Stimulated activated CD8-positive, alpha-beta memory T cell treated with anti-CD3 and anti-CD28 coated beads, Interleukin-7, amount 100 ng/mL, for 4 hours (primary cell): ENCODE results near the gene RAX2.
"Not testable (repeated sequence)": the region's sequence is repeated elsewhere in the genome, so short reads cannot be mapped to it uniquely, and the experiment has no call there.

Experiments
- DNase-seq, 2 donors: peaks; one replicate each; pipeline ENCODE4 v3.0.0-alpha.2; 2020; ENCODE audit warnings: low read depth in 2 of 2

Gene RAX2

DNA sequence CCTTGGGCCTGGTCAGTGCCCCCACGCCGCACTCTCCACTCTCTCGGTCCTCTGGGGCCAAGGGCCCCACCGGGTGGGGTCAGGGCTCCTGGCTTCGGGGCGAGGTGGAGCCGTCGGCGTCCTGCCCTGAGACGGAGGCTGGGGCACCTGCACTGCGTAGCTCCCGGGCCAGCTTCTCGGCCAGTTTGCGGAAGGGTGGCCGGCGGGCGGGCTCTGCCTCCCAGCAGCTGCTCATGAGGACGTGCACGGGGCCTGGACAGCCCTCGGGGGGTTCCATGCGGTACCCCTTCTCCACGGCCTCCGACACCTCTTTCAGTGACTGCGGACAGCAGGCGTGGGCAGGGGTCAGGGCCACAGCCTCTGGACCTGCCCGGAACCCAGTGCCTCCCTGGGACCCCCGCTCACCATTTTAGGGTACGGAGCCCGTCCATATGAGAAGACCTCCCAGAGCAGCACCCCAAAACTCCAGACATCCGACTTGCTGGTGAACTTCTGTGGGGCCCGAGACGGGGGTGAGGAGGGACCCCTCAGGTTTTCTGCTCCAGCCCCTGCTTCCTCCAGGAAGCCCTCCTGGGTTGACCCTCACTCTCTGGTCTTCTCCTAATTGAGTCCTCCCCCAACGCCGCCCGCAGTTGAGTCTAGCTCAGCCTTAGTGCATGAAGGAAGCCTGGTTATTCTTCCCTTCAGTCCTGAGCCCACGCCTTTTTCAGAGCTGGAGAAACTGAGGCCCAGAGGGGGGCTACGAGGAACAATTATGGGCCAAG is 6.3 kb upstream of the RAX2 start:
- no peak for DNase-seq

DNA sequence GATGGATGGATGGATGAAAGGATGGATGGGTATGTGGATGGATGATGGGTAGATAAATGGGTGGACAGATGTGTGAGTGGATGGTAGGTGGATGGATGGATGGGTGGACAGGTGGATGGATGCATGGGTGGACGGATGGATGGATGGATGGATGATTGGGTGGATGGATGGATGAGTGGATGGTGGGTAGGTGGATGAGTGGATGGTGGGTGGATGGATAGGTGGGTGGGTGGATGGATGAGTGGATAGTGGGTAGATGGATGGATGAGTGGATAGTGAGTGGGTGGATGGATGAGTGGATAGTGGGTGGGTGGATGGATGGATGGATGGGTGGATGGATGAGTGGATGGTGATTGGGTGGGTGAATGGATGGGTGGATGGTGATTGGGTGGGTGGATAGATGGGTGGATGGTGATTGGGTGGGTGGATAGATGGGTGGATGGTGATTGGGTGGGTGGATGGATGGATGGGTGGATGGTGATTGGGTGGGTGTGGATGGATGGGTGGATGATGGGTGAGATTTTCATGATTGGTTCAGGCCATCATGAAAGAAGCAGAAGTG is 4.5 kb upstream of the RAX2 start:
- DNase-seq = no peak

DNA sequence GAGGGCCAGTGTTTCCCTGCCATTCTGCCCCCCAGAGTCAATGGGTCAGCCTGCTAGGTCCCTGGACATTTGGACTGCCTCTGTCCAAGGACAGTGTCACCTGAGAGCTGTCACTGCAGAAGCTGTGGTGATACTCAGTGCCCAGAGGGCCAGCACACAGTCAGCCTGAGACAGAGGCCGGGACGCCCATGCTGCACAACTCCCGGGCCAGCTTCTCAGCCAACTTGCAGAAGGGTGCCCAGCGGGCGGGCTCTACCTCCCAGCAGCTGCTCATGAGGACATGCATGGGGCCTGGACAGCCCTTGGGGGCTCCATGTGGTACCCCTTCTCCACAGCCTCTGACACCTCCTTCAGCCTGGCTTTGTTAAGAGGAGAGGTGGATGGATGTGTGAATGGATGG is 3.8 kb upstream of the RAX2 start:
- no peak for DNase-seq

DNA sequence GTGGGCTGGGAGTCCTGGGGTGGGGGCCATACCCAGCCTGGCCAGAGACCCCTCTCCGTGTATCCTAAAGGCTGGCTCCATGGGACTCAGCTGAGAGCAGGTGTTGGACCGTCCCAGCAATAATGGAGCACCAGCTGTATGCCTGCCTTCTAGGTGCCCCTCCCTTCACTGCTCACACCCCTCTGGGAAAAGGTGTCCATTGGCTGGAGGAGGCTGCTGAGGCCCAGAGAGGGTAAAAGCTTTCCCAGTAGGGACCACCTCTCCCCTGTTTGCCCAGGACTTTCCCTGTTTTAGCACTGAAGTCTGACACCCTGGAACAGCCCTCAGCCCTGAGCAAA is 3.3 kb upstream of the RAX2 start:
- DNase-seq = no peak

DNA sequence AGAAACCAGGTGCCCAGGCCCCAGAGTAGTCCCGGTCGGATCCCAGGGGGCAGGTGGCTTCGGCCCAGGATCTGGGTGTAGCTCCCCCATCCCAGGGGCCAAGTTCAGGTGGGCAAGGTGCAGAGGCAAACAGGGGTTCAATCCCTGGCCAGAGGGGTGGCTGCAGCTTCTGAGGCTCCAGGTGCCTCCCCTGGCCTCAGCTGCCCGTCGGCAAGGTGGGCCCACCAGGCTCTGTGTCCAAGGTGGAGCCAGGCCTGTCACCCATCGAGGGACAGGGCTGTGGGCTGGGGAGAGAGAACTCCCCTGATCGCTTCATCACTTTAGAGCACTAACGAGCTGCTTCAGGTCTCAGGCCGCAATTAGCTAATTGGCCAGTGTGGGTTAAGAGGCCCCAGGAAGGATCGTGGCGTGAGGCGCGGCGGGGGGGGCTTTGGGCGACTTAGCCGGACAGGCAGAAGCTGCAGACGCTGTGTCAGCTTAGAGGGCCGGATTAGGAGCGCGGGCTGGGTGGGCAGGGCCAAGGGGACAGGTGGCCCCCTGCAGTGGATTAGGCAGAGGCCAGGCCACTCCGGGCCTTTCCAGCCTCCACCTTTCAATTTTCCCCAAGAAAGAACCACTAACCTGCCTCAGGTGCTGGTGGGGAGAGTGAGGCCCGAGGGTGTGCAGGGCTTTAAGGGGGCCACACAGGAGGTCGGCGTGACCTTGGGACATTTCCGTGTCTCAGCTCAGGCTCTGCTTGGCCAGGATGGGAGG is 2.8 kb upstream of the RAX2 start:
- no peak for DNase-seq

DNA sequence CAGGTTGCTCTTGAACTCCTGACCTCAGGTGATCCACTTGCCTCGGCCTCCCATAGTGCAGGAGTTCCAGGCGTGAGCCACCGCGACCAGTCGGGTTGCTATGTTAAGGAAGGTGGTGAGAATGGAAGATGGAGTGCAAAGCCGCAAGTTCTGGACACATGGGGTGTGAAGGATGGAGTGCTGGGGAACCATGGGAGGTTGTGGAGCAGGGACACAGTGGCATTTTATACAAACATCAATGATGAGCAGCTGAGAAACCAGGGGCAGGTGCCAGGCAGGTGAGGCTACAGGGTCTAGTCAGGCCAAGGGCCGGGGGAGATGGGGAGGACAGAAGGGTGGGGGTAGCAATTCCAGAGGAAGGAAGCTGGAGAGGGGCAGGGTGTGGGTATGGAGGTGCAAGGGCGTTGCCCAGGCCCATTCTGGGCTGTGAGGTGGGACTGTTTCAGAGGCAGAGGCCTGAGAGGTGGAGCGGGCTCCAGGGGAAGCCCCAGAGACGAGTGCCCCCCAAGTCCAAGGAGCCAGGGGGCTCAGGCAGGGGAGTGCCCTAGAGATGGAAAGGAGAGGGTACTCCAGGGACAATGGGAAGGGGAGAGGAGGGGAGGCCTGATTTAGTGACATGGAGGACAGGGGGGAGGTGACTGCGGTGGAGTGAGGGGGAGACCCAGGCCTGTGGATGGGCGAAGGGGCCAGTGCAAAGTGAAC is 1.9 kb upstream of the RAX2 start:
- DNase-seq = no peak

DNA sequence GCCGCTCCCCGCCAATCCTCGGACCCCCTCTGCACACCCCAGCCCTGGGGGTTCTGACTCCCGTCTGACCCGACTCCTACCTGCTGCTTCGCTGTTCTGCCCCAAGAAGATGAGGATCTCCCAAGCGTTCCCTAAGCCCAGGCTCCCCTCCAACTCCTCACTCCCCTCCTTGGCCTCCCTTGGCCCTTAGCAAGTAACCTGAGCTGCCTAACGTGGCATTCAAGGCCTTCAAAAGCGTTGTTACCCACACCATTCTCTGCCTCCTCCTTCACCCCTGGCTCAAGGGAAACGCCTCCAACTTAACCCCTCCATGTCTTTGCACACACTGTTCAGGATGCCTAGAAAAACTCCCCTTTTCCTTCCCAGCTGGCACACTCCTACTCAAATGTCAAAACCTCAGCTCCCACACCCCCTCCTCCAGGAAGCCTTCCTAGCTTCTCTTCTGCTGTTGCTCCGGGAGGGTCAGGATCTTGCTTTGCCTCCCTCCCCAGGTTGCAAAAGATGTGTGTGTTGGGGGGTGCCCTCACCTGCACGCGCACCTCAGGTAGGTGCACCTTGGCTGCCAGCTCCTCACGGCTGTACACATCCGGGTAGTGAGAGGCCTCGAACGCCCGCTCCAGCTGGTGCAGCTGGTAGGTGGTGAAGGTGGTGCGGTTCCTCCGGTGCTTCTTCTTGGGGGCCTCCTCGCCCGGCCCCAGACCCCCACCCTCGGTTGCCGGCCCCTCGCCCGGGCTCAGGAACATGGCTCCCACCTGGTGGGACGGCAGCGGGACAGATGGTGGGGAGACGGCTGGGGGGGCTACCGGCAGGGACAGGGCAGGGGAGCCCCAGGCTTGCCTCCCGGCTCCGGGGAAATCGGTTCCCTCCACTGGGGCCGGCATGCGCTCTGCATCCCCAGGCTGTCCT is 775 bp downstream of the RAX2 start:
- DNase-seq = no peak

DNA sequence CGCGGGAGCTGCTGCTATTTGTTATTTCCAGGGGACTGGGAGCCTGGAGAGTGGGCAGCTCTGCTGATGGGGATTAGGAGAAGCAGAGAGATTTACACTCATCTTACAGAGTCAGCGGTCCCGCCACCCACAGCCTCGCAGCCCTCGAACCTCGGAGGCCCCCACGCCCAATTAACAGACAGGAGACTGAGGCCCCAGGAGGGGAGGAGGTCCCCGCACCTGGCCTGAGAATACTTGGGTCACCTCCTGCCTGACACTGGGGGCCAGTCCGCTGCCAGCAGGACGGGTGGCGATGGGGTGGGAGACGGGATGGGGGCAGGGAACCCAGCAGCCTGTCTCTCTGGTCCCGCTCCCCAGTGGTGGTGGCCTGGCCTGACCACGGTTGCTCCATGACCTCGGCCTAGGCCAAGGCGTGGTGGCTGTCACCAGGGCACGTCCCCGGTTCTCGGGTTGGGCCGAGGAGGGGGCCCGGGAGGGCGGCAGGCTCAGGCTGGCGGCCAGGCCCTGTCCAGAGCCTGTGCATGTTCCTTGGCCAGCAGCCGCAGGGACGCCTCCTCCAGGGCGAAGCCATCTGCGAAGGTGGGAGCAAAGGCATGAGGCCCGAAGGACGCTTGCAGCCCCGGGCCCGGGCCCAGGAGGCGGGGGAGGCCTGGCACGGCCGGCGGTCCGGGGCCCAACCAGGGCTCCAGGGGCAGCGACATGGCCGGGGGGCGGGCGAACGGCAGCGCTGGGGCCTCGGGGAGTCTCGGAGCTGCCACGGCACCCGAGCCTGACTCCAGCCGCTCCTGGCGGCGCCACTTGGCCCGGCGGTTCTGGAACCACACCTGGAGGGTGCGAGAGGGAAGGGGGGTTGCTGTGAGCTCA is 1.7 kb downstream of the RAX2 start:
- DNase-seq = no peak

DNA sequence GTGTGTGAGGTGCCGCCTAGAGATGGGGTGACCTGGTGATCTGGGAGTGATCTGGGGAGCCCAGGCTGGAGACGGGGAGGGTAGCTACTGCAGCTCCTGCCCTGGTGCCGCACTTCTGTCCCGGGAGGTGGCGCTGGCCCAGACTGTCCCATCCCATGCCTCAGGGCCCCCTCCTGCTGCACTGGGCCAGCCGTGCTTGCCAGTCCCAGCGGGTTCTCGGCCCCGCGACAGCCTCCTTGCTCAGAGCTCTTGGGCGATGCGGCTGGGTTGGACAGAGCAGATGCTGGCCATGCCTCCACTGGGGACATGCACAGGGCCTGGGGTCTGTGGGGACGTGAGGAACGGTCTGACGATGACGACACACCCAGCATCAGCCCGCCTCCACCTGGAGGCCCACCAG is 2.5 kb downstream of the RAX2 start:
- no peak for DNase-seq

DNA sequence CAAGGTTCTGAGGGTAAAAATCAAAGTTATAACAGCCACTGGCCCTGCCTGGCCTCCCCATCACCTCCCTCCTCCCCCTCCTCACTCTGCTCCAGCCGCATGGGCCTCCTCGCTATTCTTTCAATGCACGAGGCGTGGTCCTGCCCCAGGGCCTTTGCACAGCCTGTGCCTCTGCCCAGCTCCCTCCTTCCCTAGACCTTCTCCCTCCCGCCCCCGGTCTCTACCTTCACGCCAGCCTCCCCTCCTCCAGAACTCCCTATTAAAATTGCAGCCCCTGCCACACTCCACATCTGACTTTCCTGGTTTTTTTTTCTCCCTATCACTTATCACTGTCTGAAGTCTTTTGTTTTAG is 3.3 kb downstream of the RAX2 start:
- DNase-seq = no peak

DNA sequence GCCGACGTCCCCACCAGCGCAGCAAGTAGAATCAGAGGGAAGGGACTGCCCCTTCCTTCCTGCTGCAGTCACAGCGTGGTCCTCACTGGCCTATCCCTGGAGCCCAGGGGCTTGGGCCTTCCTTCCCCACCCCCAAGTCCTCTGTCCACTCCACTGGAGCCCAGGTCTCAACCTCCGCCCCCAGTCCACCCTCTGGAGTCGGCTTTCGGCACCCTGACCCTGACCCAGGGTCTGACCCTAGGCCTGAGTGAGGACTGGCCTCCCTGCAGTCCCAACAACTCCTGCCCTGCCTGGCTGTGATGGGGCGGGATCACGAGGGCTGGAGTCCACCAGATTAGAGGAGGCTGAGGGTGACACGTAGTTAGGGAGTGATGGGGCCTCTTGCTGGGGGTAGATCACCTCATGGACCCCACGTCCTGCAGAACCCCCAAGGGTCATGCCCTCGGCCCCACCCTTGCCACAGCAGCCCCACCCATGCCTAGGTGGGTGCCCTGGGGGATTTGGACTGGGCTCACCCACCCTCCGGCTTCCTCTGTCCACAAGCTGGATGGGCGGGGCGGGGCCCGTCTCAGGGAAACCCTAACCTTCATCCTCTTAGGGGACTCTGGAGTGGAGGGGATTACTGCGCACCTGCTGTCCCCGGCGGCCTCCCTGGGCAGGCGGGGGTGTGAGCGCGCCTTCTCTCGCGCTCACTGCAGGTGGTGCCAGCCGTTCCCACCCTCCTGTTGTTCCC is 3.8 kb downstream of the RAX2 start:
- no peak for DNase-seq

DNA sequence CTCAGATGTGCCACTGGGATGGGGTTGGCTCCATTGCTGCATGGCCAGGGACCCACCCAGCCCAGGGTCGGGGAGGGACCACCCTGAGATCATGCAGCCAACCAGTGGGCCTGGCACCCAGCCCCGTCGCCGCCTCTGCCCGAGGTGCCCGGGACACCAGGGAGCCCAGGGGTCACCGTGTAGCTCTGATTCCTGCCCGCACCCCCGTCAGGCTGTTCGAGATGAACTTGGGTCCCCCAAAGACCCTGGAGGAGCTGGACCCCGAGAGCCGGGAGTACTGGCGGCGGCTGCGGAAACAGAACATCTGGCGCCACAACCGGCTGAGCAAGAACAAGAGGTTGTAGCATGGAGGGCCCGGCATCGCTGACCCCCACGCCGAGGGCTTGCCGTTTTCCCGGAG is 5.0 kb downstream of the RAX2 start:
- no peak for DNase-seq

DNA sequence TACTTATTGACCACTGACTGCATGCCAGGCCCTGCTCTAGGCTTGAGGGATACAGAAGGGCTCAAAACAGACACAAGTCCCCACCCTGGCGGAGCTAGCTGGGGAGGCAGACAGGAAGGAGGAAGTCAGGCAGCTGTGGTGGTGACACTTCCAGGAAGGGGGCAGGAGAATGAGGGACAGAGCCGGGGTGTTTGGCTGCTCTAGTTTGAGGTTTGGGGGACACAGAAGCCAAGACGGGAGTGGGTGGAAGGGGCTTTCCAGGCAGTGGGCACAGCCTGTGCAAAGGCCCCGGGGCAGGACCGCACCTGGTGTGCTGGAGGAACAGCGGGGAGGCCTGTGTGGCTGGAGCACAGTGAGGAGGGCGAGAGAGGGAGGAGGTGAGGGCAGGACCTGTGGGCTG is 5.5 kb downstream of the RAX2 start:
- no peak for DNase-seq

DNA sequence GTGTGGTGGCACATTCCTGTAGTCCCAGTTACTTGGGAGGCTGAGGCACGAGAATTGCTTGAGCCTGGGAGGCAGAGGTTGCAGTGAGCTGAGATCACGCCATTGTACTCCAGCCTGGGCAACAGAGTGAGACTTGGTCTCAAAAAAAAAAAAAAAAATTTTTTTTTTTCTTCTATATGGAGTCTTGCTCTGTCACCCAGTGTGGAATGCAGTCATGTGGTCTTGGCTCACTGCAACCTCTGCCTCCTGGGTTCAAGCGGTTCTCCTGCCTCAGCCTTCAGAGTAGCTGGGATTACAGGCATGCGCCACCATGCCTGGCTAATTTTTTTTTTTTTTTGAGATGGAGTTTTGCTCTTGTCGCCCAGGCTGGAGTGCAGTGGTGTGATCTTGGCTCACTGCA is 6.3 kb downstream of the RAX2 start:
- DNase-seq = not testable (repeated sequence)

DNA sequence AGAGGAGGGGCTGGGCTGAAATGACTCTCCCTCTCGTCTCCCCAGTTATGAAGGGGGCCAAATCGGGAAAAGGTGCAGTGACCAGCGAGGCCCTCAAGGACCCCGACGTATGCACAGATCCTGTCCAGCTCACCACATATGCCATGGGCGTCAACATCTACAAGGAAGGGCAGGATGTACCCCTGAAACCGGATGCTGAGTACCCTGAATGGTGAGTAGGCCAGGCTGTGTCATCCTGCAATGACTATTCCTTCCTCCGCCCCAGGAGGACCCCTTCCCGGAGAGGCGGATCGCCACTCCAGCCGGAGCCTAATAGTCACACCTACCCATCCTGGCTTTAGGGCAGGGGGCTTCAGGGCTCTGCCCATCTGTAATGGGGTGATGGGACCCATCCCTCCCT is 6.9 kb downstream of the RAX2 start:
- DNase-seq = no peak

DNA sequence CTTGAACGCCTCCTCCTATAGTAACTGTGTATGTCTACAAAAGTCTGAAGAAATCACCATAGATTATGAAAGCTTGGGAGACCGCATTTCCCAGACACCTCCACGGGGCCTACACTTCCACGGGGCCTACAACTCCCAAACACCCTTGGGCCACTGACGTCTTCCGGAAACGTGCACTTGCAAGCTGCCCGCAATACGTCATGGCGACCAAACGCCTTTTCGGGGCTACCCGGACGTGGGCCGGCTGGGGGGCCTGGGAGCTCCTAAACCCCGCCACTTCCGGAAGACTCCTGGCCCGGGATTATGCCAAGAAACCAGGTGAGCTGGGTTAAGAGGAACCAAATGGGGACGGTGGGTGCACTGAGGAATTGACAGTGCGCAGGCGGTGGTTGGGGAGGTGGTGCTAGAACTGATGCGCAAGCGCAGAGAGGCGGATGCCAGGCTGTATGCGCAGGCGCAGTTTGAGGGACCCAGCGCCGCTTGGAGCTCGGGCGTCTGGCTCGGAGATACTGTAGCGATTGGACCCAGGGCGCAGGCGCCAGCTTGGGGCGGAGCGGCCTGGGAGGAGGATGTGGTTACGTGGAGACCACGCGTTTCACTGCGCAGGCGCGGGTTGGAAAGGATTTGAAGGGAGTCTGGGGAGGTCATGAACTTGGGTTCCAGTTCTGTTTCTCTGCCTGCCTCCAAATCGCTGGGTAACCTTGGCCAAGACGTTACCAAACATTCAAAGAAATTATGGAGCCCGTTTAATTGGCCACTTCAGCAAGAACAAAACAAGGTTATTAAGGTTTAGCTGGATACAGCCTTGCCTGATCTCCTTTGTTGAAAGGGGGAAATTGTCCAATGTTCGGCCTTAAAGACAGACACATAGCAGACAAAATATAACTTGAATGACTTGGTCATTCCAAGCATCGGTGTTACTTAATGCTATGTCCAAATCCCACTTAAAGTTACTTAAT is 9.2 kb downstream of the RAX2 start, which contains the start of gene MRPL54:
Gene MRPL54 (plus strand): TSS at position 182 of the 959 bp plus-strand sequence. CDS start 19 bp downstream, at position 201.
- peak; percentile 99 for DNase-seq

DNA sequence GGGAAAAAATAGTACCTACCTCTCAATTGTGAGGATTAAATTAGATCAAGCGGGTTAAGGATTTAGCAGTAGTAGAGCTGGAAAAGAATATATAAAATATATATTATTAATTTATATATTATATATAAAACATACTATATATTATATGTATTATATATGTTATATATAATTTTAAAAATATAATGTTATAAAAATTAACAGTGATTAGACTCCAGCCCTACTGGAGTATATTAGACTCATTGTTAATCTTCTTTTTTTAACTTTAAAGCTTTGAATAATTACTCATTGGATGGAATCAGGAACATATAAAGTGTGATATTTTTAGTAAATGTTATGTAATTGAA is 9.9 kb downstream of the RAX2 start:
- no peak for DNase-seq

DNA sequence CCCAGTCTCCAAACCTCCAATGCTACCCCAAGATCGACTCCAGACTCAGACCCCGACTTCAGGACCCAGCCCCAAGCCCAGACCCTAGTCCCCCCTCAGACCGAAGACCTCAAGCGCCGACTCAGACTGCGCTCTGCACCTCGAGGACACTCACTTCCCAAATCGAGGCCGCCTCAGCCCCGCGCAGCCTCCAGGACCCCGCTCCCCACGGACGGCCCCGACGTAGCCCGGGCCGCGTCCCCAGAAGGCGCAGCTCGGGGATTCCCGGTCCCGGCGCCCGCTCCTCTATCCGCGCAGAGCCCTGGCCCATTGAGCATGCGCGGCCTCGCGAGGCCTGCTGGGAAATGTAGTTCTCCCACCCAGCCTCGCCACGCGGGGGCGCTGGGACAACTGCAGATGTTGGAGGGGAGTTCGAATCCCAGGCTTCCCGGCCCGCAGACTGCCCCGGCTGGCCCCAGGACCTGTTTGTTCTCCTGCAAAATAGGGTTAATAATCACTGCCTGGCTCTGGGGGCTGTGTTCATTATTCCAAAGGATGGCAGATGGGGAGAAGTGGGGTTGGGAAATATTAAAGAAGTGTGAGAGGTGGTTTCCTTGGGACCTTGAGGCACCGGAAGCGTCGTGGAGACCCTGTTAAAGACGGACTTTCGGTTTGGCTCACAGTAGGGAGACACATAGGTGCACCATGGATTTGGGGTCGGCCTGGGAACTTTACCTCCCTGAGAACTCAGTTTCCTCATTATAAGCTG is 10.5 kb downstream of the RAX2 start, which contains the start of gene APBA3:
Gene APBA3 (minus strand): TSS at position 311 of the 748 bp plus-strand sequence. CDS start 1,428 bp downstream, outside the sequence.
- peak; percentile 91 for DNase-seq
